HG02623 (cell line): ENCODE data around the gene WNT3A.

Source experiments
- ATAC-seq: cut with Tn5 transposase; IDR thresholded peaks from one replicate; pipeline ENCODE4 v1.9.1; 2021; ENCODE audit warnings: moderate library complexity; ENCODE audit not compliant: unreplicated experiment

Gene WNT3A

DNA sequence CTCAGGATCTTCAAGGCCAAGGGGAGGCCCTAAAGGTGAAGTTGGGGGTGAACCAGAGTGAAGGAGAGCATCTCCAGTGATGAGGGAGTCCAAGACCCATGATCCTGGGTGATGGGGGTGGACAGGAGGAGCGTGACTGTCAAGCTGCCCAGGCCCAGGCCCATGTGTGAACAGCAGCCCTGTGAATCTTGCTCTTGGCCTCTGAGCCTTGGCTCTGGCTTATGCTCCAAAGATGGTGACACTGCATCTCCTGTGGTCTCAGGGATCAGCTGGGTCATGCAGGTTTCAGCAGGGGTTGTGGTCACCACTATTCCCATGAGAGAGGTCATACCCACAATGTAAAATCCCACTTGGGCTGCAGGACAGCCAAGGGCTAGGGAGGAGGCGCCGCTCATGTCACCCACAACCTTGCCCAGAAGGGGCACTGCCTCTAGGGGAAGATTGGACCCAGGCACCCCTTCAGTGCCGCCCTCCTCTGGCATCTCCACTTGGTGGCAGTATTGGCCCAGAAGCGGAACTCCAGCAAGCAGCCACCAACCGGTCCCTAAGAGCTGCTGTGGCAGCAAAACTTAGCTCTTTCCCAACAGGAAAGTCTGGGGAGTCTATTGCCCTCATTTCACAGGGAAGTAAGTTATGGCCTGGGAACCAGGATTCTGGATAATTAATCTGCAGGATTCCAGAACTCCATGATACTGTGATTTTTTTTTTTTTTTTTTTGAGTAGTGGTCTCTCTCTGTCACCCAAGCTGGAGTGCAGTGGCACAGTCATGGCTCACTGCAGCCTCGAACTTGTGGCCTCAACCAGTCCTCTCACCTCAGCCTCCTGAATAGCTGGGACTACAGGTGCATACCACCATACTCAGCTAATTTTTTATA, 7.5 kb upstream of the WNT3A start:
- ATAC-seq: peak; percentile 80

DNA sequence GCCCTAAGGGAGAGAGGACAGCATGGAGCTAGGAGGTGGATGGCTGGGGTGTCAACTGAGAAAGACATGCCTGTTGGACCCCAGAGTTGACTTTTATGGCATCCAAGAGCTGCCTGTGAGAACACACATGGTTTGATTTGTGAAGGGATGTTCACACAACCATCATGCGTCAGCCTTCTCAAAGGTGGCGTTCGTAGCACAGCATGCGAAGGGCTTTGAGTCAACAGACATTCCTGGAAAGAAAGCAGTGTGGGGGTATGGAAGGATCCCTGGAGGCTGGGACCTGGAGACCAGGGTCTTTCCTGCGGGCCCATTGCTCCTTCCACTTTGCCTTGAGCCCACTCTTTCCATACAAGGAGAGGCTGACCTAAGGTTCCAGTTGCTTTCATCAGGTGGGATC, 6.4 kb upstream of the WNT3A start:
- ATAC-seq: no peak

DNA sequence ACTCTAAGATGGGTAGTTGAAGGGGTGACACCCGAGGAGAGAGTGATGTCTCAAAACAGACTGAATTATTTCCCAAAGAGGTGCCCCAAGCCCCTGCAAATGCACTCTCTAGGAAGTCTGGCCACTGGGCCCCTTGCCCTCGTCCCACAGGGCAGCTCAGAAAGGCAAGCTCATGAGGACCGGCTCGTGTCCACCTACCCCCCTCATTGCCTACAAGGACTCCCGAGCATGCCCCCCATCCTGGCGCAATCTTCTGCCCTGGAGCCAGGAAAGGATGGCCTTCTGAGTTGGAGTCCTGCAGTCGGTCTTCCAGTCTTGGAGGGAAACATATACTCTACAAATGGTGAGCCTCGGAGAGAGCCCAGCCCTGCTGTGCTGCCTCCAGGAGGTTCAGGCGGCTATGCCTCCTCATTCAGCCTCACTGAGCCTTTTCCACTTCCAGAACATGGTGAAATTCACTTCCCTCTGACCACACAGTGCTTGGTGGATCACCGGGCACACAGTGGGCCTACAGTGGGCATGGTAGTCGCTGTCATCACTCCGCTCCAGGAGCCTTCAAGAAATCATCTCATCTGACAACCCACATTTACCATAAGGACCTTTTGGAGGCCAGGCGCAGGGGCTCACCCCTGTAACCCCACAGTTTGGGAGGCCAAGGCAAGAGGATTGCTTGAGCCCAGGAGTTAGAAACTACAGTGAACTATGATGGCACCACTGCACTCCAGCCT, 5.8 kb upstream of the WNT3A start:
- ATAC-seq: no peak

DNA sequence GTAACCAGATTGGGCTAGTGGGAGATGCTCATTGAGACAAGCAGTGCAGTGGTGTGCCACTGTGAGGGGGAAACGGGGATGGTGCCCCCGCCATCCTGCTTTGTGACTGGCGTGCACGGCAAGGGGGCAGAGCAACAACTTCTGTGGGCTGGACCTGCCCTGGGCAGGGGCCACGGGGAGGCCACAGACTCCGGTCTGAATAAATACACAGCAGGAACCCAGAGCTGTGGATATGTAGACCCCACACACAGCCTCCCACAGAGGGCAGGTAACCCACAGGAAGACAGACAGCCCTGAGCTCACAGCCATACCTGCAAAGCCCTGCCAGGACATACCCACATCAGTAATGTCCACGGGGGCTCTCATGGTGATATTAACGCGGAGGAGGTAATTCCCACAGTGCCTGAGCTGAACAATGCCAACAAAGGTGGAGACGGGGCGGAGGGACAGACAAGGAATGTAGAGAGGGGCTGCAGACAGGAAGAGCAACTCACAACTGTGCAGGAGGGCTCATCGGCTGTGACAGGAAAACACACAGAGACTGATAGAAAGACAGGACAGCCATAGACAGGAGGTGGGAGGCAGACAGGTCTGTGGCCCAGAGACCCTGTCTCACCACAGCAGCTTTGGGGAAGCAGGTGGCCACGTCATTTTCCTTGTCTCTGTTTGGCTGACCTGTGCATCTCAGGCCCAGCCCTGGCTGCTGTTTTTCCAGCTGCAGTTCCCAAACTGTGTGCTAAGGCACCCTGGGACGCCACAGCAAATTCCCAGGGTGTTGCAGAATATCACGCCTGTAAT, 4.9 kb upstream of the WNT3A start:
- ATAC-seq: no peak

DNA sequence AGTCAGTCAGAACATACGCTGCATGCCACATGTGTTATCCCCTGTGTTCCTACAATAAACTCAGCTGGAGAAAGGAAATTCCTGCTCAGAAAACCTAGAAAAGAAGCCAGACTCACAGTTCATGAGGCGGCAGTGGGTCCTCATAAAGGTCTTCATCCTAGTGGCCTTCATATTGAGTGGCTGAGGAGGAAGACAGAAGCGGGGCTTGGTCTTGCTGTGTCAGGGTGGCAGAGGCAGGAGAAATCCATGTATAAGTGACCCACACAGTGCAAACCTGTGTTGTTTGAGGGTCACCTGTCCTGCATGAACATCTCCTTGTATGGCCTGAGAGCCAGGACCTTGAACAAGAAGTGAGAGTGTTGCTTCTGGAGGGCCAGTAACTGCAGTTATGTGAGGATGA, 4.0 kb upstream of the WNT3A start:
- no peak for ATAC-seq

DNA sequence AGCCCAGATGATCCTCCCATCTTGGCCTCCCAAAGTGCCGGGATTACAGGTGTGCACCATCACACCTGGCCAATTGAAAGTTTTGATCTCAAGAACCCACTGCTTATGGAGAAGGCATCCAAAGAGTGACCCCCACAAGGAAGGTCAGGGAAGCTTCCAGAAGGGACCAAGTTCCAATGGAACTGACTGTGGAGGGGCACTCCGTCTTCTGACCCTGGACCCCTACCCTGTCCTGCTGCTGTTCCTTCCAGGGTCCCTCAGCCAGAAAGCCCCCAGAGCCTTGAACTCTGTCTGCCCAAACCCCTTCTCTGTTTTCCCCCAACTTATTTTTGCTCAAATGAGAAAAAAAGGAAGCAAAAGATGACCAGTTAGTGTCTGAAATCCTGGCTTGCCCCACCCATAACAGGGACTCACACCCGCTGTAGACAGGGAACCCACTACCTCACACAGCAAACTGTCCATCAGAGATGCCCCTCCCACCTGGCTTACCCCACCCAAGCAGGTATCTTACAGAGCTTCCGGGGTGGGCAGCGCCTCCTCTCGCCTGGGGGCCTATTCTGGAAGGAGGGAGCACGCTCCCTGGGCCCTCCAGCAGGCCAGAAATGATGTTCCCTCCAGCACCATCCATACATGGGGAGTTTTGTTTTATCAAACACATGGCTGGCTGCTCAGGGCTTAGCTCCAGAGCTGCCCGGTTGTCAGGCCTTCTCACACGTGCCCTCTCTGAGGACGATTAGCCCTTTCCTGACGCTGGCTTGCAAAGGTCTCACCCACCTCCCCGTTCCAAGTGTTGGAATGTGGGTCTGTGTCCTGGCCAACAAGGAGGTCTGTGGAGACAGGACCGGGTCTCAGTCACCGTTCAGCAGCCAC, 3.1 kb upstream of the WNT3A start:
- no peak for ATAC-seq

DNA sequence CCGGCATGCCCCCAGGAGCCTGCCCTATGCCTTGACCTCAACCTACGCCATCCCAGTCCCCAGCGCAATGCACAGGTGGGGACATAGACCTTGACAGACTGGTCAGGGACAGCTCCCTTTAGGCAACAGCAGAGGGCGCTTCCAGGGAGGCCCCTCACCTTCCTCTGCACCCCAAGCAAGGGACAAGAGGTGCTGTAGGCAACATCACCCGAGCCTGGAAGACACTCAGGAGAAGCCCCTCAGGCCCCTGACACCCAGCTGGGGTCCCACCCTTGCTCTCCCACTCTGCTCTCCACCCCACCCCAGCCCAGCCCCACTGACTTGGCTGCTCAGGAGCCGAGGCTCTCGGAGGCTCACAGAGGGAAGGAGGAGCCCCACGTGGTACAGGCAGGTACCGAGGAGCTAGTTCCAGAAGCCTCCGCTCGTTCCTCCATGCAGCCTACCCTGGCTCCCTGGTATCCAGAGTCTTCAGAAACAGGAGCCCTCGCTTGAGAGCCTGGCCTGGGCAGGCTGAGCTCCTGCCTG, 2.4 kb upstream of the WNT3A start:
- no peak for ATAC-seq

DNA sequence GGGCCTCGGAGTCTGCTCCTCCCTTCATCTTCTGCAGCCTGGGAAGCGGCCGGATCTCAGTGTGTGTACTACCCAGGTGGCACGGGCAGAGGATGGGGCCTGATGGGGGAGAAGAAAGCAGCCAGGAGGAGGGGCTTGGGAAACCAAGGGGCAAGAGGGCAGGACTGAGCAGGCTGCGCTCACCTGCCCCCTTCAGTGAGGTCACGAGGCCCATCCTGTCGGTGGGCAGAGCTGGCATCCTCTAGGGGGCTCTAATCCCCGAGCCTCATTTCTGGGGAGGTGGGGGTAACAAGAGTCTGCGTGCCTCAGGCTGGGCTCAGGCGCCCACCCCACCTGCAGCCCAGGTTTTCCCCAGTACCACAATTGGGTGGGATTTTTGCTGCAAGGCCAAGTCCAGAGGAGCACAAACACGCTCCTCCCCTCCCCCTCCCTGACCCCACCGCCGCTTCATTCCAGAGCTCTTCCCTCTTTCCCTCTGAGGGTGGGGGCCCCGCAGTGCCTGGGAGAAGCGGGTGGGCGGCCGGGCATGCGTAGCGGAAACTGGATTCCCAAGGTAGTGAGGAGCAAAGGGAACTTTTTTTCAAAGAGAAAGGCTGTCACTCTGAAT, 1.8 kb upstream of the WNT3A start:
- ATAC-seq: no peak

DNA sequence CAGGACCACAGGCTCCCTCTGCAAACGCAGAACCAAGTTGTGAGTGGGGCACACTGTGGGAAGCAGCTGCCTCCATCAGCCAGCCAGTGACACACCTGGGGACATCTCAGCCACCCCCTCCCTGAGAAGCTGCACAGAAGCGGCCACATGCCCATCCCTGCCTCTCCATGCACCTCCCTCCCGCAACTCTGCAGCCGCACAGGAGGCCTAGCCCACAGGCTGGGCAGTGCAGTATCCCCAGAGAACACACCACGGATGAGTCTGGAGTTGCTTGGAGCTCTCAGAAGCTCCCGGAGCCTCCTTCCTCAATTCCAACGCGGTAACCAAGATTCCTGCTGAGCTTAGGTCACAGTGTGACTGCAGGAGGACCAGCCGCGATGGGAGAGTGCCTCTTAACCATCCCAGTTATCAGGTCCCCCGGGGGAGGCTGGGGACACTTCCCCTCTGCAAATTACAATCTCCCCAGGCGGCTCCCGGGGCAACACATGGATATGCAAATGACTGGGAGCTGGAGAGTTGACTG, 1.2 kb upstream of the WNT3A start:
- ATAC-seq: no peak

DNA sequence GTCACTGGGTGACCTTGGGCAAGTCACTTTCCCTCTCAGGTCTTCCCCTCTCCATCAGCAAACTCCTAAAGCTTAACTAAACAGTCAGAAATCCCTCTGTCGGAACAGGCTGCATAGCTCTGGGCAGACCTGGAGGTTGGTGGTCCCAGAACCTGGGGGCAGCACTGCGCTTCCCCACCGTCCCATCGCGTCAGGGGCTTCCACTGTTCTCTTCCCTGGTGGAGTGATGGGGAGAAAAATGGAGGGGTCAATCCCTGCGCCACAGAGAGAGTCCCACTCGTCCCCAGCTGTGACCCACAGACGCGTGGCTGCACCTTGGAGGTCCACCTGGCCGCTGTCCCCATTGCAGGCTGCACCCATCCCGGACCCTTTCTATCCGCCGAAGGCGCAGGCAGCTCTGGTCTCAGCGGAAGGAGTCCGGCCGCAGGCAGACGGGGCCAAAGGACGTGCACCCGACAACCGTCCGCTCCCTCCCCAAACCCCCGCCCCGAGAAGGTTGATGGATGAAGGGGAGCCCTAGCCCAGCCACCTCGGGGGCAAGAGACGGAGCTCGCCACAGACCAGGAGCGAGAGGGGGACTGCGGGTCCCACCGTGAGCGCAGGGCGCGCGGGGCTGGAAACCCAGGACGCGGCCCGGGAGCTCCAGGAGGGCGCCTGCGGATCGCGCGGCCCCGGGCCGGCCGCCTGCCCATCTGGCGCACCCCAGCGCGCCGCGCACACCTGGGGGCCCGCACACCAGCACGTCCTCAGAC, 588 bp upstream of the WNT3A start:
- ATAC-seq: no peak

DNA sequence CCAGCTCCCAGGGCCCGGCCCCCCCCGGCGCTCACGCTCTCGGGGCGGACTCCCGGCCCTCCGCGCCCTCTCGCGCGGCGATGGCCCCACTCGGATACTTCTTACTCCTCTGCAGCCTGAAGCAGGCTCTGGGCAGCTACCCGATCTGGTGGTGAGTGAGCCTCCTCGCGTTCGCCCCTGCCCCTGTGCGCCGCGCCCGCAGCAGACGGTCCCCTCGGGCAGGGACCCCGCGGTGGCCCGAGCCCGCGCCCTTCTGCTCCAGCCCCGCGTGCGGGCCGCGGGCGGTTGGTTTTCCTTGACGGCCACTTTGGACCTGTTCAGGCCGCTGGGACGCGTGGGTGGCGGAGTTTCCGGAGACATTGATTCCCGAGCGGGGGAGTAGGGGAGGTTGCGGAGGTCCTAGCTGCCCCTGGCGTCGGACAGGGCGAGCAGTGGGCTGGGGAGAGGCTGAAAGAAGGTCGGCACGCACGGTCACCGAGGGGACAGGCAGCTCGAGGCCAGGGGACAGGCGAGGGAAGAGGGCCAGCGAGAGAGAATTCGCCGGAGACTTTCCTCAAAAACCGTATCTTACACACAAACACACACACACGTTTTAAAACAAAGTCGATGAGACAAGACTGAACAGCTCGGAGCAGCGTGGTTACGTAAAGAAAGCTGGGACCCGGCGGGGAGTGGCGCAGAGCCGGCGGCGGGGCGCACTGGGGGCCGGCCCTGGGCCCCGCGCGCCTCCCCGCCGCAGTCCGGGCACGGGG, 427 bp downstream of the WNT3A start:
- ATAC-seq: no peak

DNA sequence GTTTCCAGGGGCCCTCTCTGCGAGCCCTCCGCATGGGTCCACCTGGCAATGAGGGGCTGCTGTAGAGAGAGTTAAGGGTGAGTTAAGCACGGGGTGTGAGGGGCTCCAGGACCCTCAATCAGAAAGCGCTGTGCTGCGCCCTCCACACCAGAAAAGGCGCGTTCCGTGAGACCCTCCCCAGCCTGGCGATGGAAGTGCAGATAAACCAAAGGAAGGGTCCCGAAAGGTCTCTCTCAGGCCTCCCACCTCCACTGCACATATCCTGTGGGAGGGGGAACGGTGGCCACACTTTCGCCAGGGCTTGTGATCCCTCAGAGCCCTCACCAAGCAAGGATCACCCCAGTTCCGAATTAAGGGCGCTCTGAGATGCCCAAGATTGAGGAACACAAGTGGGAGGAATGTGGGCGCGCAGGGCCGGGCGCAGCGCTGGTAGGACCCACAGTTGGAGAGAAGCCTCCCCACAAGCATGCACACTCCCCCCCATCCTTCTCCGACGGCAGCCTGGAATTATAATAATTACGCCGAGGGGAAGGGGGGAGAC, 1.1 kb downstream of the WNT3A start:
- ATAC-seq: no peak

DNA sequence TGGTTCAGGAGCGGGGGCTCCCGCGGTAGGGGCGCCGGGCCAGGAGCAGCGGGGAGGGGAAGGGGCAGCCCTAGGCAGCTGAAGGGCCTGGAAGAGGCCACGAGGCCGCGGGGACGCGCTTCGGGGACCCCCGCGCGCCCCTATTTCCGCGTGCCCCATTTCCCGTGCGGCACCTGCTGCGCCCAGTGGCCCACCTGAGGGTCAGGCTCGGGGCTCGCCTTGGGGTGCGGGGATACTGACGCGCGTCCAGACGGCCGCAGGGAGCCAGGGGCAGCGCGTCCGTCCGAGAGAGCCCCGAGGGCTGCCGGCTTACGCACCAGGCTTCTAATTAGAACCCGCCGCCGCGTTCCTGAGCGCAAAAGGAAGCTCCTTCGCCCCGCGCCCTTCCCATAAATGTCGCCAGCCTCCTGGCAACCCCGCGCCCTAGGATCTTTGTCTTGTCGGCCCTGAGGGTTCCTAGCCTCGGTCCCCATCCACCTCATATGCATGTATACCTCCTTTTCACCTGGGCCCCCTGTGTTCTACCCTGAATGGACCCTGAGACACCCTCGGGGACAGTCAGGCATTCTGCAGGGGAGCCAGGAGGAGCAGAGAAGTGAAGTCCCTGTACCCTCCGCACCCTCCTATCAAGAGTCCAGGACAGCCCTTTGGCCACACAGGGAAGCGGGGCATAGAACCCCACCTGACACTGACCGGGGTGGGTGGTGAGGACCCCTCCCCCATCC, 1.8 kb downstream of the WNT3A start:
- ATAC-seq: no peak

DNA sequence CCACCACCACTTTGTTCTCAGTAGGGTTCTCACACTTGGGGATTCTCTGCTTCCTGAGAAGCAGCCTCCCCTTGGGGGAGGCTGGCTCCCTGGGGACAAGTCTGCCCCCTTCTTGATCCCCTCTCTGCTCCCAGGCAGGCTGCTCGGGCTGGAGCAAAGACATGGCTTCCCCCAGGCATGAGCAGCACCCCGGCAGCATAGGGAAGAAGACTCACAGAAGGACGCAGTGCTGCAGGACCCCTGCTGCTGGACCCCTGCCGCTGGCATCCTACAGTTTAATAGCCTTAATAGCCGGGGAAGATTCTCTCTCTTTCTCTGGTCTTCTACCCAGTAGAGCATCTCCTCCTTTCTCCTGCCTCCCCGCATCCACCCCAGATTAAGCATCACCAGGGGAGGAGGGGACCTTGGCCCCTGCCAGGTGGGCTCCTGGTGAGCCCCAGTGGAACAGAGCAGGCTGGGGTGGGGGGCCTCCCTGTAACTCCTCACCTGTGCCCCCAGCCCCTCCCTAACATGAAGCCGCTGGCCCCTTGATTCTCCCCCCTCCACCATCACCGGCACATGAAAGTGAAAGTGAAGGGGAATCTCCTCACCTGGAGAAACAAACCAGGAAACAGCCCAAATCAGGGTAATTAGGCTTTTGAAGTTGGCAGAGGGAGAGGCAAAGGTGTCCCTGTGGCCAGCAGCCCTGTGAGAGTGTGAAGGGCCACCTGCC, 2.5 kb downstream of the WNT3A start:
- no peak for ATAC-seq

DNA sequence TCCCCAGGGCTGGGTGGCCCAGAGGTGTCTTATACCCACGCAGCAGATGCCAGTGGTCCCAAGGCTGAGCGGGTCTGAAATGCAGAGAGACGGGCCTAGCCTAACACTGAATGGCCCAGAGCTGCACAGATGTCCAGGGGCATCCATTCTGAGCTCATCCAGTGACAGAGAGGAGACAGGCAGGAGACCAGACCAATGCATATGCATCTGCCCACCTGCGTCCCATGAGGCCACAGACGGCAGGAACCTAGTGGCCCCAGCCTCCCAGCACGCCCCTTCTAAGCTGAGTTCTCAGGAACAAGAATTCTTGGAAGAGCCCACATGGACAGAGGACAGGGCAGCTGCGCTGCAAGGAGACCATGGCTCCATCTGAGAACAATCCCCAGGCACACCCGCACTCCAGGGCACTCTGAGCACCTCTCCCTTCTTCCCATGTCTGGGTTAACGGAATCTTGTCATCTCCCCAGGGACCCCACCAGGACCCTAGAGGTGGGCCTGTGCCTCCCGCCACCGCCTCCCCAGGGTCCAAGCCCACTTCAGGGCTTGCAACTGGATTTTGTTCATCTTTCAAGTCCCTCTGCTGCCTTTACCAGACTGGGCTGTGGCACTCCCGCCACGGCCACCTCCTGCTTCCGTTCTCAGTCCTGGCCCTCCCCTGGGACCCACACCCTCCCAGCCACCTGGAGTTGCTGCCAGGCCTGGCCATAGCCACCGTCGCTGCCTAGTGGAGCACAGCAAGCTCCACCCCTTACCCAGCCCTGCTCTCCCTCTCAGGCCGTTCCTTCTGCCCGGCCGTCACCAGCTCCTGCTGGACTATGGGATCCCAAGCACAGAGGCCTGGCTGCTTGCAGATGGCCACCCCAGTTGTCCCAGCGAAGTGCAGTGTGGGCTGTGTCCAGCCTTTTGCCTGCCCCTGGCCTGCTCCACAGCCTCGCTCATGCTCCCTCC, 3.3 kb downstream of the WNT3A start:
- no peak for ATAC-seq

DNA sequence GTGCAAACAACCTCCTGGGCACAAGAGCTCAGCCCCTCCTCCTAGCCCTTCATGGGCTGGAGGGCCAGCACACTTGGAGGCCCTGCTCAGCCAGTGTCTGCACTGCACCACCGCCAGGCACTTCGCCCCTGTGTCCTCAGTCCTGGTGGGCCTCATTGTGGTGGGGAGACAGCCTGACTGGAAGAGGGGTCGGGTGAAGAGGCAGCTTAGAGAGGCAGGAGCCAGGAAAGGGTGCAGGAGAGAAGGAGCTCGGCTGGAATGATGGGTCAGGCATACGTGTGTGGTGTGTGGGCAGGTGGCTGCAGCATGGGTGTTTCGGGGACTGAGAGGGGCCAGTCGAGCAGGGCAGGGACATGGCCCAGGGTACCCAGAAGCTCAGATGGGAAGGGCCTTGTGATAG, 4.1 kb downstream of the WNT3A start:
- no peak for ATAC-seq
